Activated CD4-positive, alpha-beta T cell treated with anti-CD3 and anti-CD28 coated beads, Interleukin-10, Interleukin-2, amounts not matched to agents 100 ng/mL and 50 ng/mL, durations not matched to agents 16 hours and 8 hours (primary cell): ENCODE results near the gene SAC3D1.
"Not testable (repeated sequence)": the region's sequence is repeated elsewhere in the genome, so short reads cannot be mapped to it uniquely, and the experiment has no call there.

Experiments
- DNase-seq: peaks from one replicate; pipeline ENCODE4 v3.0.0-alpha.2; 2020

Gene SAC3D1

GRCh38 chr11:65040847-65041622 lies at the start of gene SAC3D1:
Gene SAC3D1, plus strand, starts transcription at chr11:65041210. Its CDS starts 83 bp downstream, at chr11:65041293.
- peak; percentile 96 for DNase-seq

GRCh38 chr11:64994318-64994717 lies 46.7 kb upstream of the SAC3D1 start:
- no peak for DNase-seq

- no peak for DNase-seq
Observed at GRCh38 chr11:64996327-64996709, 44.7 kb upstream of the SAC3D1 start.

GRCh38 chr11:64996710-64997380 lies 44.2 kb upstream of the SAC3D1 start, which contains the start of gene BATF2:
Gene BATF2, minus strand, starts transcription at chr11:64996971. Its CDS starts 57 bp downstream, at chr11:64996914.
- no peak for DNase-seq

- DNase-seq: peak; percentile 31
Observed at GRCh38 chr11:64998141-64998540, 42.9 kb upstream of the SAC3D1 start.

- DNase-seq: peak; percentile 47
Observed at GRCh38 chr11:64998690-64999431, 42.1 kb upstream of the SAC3D1 start.

GRCh38 chr11:64999478-64999877 lies 41.5 kb upstream of the SAC3D1 start:
- DNase-seq: no peak

GRCh38 chr11:65002706-65003105 lies 38.3 kb upstream of the SAC3D1 start:
- DNase-seq: no peak

- DNase-seq: no peak
Observed at GRCh38 chr11:65003282-65003681, 37.7 kb upstream of the SAC3D1 start.

GRCh38 chr11:65003968-65004367 lies 37.0 kb upstream of the SAC3D1 start:
- DNase-seq: not testable (repeated sequence)

GRCh38 chr11:65008016-65008415 lies 33.0 kb upstream of the SAC3D1 start:
- no peak for DNase-seq

- no peak for DNase-seq
Observed at GRCh38 chr11:65008873-65009272, 32.1 kb upstream of the SAC3D1 start.

- peak; percentile 93 for DNase-seq
Observed at GRCh38 chr11:65013130-65013887, 27.7 kb upstream of the SAC3D1 start.

- peak; percentile 93 for DNase-seq
Observed at GRCh38 chr11:65013888-65014725, 26.9 kb upstream of the SAC3D1 start, which contains the start of gene ARL2. Gene ARL2, plus strand, starts transcription at chr11:65014160. Its CDS starts 48 bp downstream, at chr11:65014208.

- no peak for DNase-seq
Observed at GRCh38 chr11:65014726-65015227, 26.2 kb upstream of the SAC3D1 start.

- DNase-seq: no peak
Observed at GRCh38 chr11:65016705-65017104, 24.3 kb upstream of the SAC3D1 start.

GRCh38 chr11:65017937-65018336 lies 23.1 kb upstream of the SAC3D1 start:
- DNase-seq: no peak

GRCh38 chr11:65019824-65020223 lies 21.2 kb upstream of the SAC3D1 start:
- no peak for DNase-seq

GRCh38 chr11:65021003-65021402 lies 20.0 kb upstream of the SAC3D1 start:
- DNase-seq: no peak

GRCh38 chr11:65021509-65021908 lies 19.5 kb upstream of the SAC3D1 start:
- no peak for DNase-seq

GRCh38 chr11:65023502-65023901 lies 17.5 kb upstream of the SAC3D1 start:
- DNase-seq: not testable (repeated sequence)
